Activated T-helper 1 cell treated with anti-CD3 and anti-CD28 coated beads, Interleukin-12 subunit alpha, Interleukin-12 subunit beta, Interleukin-2, Interleukin-4 antibody, amounts not matched to agents 30 ng/mL and 10 ng/mL and 1 ng/mL, durations not matched to agents 14 hours and 24 hours and 36 hours (primary cell): Measurements from ENCODE around the gene NKAP. TPM values are rescaled to one million over a fixed set of nuclear protein-coding genes. Genes with fewer than 3 reads are reported as not detected.
"Not testable (repeated sequence)": the region's sequence is repeated elsewhere in the genome, so short reads cannot be mapped to it uniquely, and the experiment has no call there.

Experiments
- DNase-seq: peaks from one replicate; pipeline ENCODE4 v3.0.0; 2021; ENCODE audit warnings: low spot score
- H3K27ac Mint-ChIP-seq: one replicate; pipeline ENCODE4 v1.8.0; 2021; ENCODE audit warnings: mild to moderate bottlenecking, mixed read lengths
- H3K27me3 Mint-ChIP-seq: one replicate; pipeline ENCODE4 v1.8.0; 2022; ENCODE audit warnings: mild to moderate bottlenecking, moderate library complexity, mixed read lengths; ENCODE audit not compliant: insufficient read depth
- H3K36me3 Mint-ChIP-seq: one replicate; pipeline ENCODE4 v1.8.0; 2021; ENCODE audit warnings: low read depth, mixed read lengths
- H3K4me1 Mint-ChIP-seq: one replicate; pipeline ENCODE4 v1.8.0; 2021; ENCODE audit warnings: low read depth, mixed read lengths
- H3K4me3 Mint-ChIP-seq: one replicate; pipeline ENCODE4 v1.8.0; 2021; ENCODE audit warnings: mild to moderate bottlenecking, moderate library complexity, mixed read lengths
- H3K9me3 Mint-ChIP-seq: one replicate; pipeline ENCODE4 v1.8.0; 2021; ENCODE audit warnings: mixed read lengths
- intact Hi-C: fragments of 100-400 bp; cut with micrococcal nuclease; formaldehyde crosslinking; loops from one replicate; pipeline ENCODE4 v1.15.1; 2024
- total RNA-seq: library from RNA; stranded (reverse); gene quantifications from 2 replicates; pipeline ENCODE4 v1.2.3, GENCODE V29; 2022

Gene NKAP
- 9.4 and 10.1 TPM in 2 replicates for total RNA-seq

- peaks cover 2% of the 10 kb centered on the region for H3K27me3 Mint-ChIP-seq
- peak; percentile 78 for DNase-seq
- intact Hi-C loops, result loop anchor here (1.0 to 10.0 kb wide), 8 partner anchors 71 to 709 kb away; partner anchors contain the start of genes NKRF, PGRMC1, RPL39 and SLC25A5
- H3K4me3 Mint-ChIP-seq, result peak within 1 kb of the TSS; percentile 93
- H3K4me1 Mint-ChIP-seq, result peaks cover 16% of the 10 kb centered on the region
- H3K27ac Mint-ChIP-seq, result peak within 1 kb of the TSS; percentile 97
- H3K9me3 Mint-ChIP-seq, result no peaks in the 10 kb centered on the region
- H3K36me3 Mint-ChIP-seq, result peaks cover 4% of the 10 kb centered on the region
These were observed at the start of gene NKAP for GRCh38 chrX:119943185-119943988. TSS of gene NKAP (minus strand) at chrX:119943751. CDS start at chrX:119943605, 146 bp downstream.

- H3K9me3 Mint-ChIP-seq, result no peaks in the 10 kb centered on the region
- intact Hi-C loops, result no loop called here
- H3K36me3 Mint-ChIP-seq, result no peaks in the 10 kb centered on the region
- H3K27ac Mint-ChIP-seq, result no peak overlapping the region
- peak overlapping the region; percentile 79 for H3K4me3 Mint-ChIP-seq
- peaks cover 43% of the 10 kb centered on the region for H3K27me3 Mint-ChIP-seq
- no peak for DNase-seq
- peaks cover 11% of the 10 kb centered on the region for H3K4me1 Mint-ChIP-seq
These were observed 47.6 kb upstream of the NKAP start for GRCh38 chrX:119991005-119991787.

GRCh38 chrX:119990556-119991004, 47.0 kb upstream of the NKAP start:
- Mint-ChIP-seq H3K36me3 (no peaks in the 10 kb centered on the region), H3K27me3 (peaks cover 39% of the 10 kb centered on the region)
- intact Hi-C loops, result no loop called here

DNA sequence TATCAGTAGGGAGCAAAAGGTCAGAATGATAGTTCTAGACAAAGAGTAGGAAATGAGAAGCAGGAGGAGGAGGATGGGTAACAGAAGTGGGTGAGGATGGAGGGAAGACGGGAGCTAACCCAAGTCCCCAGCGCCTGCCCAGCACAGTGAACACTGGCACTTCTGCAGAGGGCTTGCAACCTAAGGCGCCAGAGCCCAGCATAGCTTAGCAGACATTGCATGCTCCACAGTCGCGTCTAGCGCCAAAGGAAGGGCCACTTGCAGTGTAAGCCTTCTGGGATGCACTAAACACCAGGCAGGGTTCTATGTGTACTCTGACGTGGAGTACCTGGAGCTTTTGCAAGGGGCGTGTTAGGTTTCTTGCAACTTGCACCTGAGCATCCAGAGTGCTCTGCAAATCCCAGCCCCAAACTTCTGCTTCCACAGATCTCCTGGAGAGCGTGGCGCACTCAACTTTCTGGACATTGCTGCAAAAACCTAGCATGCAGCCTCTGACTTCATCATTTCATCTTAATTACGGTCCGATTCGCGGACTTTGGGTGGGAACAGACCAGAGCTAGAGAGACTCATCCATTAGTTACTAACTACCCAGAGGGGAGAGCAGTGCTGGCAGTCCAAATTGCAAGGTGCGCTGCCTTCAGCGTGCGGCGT, 46.5 kb upstream of the NKAP start:
- no peaks in the 10 kb centered on the region for H3K36me3 Mint-ChIP-seq
- H3K9me3 Mint-ChIP-seq, result no peaks in the 10 kb centered on the region
- H3K4me3 Mint-ChIP-seq, result peak overlapping the region; percentile 79
- peaks cover 11% of the 10 kb centered on the region for H3K4me1 Mint-ChIP-seq
- no peak overlapping the region for H3K27ac Mint-ChIP-seq
- H3K27me3 Mint-ChIP-seq, result peaks cover 39% of the 10 kb centered on the region
- DNase-seq, result no peak
- intact Hi-C loops, result no loop called here

More at GRCh38 chrX:119990556-119991004, 47.0 kb upstream of the NKAP start:
- Mint-ChIP-seq H3K9me3 (no peaks in the 10 kb centered on the region), H3K4me1 (peaks cover 11% of the 10 kb centered on the region), H3K4me3 (peak overlapping the region; percentile 79), H3K27ac (no peak overlapping the region)
- DNase-seq, result no peak

- intact Hi-C loops, result no loop called here
- peaks cover 24% of the 10 kb centered on the region for H3K27me3 Mint-ChIP-seq
- no peaks in the 10 kb centered on the region for H3K9me3 Mint-ChIP-seq
- H3K36me3 Mint-ChIP-seq, result no peaks in the 10 kb centered on the region
- DNase-seq, result no peak
- no peak overlapping the region for H3K27ac Mint-ChIP-seq
- no peak overlapping the region for H3K4me3 Mint-ChIP-seq
- H3K4me1 Mint-ChIP-seq, result peaks cover 11% of the 10 kb centered on the region
These were observed 42.7 kb upstream of the NKAP start for GRCh38 chrX:119986203-119986602.

DNA sequence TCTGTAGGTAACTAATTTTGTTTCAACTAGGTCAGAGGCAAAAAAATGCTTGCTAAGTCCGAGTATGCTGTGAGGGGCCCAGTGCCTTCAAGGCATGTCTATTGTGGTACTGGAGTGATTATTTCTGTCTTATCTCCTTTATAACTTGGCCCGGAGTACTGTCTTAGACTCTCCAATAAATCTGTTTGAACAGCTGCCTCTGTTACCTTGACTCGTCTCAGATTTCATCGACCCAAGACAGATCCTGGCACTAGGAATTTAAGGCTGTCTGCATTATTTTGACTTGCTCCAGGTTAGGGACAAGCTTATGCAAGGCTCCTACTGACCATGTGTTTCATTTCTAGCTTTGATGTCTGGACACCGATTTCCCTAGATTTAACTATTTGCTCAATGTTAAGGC, 41.1 kb upstream of the NKAP start:
- H3K36me3 Mint-ChIP-seq, result no peaks in the 10 kb centered on the region
- no peak overlapping the region for H3K27ac Mint-ChIP-seq
- DNase-seq, result no peak
- no peaks in the 10 kb centered on the region for H3K9me3 Mint-ChIP-seq
- no peaks in the 10 kb centered on the region for H3K4me1 Mint-ChIP-seq
- H3K27me3 Mint-ChIP-seq, result peaks cover 16% of the 10 kb centered on the region
- intact Hi-C loops, result no loop called here
- H3K4me3 Mint-ChIP-seq, result no peak overlapping the region

- Mint-ChIP-seq H3K27me3 (peaks cover 11% of the 10 kb centered on the region), H3K27ac (no peak overlapping the region), H3K36me3 (no peaks in the 10 kb centered on the region), H3K4me3 (no peak overlapping the region), H3K9me3 (no peaks in the 10 kb centered on the region), H3K4me1 (no peaks in the 10 kb centered on the region)
- intact Hi-C loops, result no loop called here
- no peak for DNase-seq
These were observed 39.9 kb upstream of the NKAP start for GRCh38 chrX:119983494-119983893.

GRCh38 chrX:119982145-119982544, 38.6 kb upstream of the NKAP start:
- no peak for DNase-seq
- intact Hi-C loops, result no loop called here
- Mint-ChIP-seq H3K4me3 (no peak overlapping the region), H3K4me1 (no peaks in the 10 kb centered on the region), H3K27ac (no peak overlapping the region), H3K27me3 (peaks cover 11% of the 10 kb centered on the region), H3K36me3 (no peaks in the 10 kb centered on the region), H3K9me3 (no peaks in the 10 kb centered on the region)

DNA sequence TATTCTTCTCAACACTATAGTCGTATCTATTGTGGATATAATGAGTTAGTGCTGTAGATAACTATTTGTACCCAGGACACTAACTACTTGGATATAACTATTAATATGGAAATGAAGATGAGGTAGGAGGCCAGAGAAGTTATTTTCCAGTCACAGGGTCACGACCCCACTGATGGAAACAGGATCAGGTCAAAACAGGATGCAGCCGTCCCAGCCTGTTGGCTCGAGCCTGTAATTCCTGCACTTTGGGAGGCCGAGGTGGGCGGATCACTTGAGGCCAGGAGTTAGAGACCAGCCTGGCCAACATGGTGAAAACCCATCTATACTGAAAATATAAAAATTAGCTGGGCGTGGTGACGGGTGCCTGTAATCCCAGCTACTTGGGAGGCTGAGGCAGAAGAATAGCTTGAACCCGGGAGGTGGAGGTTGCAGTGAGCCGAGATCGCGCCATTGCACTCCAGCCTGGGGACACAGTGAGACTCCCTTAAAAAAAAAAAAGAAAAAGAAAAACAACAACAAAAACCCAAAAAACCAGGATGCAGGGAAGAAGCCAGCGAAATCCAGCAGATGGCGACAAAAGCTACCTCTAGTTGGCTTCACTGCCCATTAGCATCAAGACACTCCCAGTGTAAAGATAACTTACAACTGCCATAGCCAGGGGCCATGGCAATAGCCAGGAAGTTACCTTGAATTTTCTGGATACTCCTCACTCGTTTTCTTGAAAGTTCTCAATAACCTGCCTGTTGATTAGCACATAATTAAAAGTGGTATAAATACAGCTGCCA, 37.9 kb upstream of the NKAP start:
- H3K4me3 Mint-ChIP-seq, result no peak overlapping the region
- no peak overlapping the region for H3K27ac Mint-ChIP-seq
- DNase-seq, result no peak
- H3K36me3 Mint-ChIP-seq, result no peaks in the 10 kb centered on the region
- intact Hi-C loops, result no loop called here
- H3K27me3 Mint-ChIP-seq, result peaks cover 11% of the 10 kb centered on the region
- H3K4me1 Mint-ChIP-seq, result no peaks in the 10 kb centered on the region
- H3K9me3 Mint-ChIP-seq, result no peaks in the 10 kb centered on the region

DNA sequence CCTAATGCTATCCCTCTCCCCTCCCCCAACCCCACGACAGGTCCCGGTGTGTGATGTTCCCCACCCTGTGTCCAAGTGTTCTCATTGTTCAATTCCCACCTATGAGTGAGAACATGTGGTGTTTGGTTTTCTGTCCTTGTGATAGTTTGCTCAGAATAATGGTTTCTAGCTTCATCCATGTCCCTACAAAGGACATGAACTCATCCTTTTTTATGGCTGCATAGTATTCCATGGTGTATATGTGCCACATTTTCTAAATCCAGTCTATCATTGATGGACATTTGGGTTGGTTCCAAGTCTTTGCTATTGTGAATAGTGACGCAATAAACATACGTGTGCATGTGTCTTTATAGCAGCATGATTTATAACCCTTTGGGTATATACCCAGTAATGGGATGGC, 33.6 kb upstream of the NKAP start:
- intact Hi-C loops, H3K9me3 Mint-ChIP-seq, DNase-seq, H3K27me3 Mint-ChIP-seq, H3K4me1 Mint-ChIP-seq, H3K4me3 Mint-ChIP-seq, H3K27ac Mint-ChIP-seq, H3K36me3 Mint-ChIP-seq: not testable (repeated sequence)

DNA sequence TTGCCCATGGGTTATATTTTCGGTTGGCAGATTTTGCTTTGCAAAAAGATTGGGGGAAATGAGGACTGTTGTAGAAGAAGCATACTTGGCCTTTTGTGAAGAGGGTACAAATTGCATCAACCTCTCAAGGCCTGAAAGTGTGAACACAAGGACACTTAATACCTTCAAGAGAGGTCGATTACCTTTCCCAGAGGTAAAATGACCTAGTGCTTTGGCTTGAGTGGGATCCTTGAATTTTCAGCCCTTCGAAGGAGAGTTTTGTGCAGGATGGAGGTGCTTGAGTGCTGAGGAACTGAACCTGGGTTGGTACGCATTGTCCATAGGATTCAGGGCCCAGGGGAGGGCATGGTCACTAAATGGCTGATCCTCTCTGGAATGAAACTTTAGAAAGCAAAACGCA, 27.6 kb upstream of the NKAP start:
- Mint-ChIP-seq H3K4me3 (no peak overlapping the region), H3K4me1 (no peaks in the 10 kb centered on the region), H3K27ac (no peak overlapping the region), H3K36me3 (no peaks in the 10 kb centered on the region), H3K27me3 (peaks cover 3% of the 10 kb centered on the region), H3K9me3 (no peaks in the 10 kb centered on the region)
- no peak for DNase-seq
- intact Hi-C loops, result no loop called here

DNA sequence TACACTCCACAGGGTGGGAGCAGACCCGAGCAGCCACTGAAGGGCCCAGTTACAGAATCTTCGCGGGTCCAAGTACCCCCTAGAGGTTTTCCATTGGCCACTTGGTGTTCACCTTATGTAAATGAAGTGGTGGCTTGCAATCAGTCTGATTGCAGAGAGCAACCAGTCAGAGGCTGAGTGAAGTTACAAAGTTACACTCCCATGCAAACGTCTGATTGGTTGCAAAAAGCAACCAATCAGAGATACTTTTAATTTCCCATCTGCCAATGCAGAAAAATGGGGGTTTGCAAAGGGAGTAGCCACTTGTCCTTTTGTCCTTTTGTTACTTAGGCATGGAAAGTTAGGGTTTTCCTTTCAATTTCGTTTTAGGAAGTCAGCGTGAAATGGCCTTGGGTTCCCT, 27.0 kb upstream of the NKAP start:
- Mint-ChIP-seq H3K36me3 (no peaks in the 10 kb centered on the region), H3K4me1 (no peaks in the 10 kb centered on the region), H3K9me3 (no peaks in the 10 kb centered on the region), H3K27me3 (peaks cover 5% of the 10 kb centered on the region), H3K27ac (no peak overlapping the region), H3K4me3 (no peak overlapping the region)
- intact Hi-C loops, result no loop called here
- no peak for DNase-seq
